ENCODE data around the gene ATOSB. TPM values are rescaled to one million over a fixed set of nuclear protein-coding genes. Genes with fewer than 3 reads are reported as not detected.

ATOSB gene
- polyA plus RNA-seq, 12 donors: 10.1 to 19.7 (median 11.2) TPM; not detected in 1

GRCh38 chr9:35054871-35055644, 60.6 kb downstream of the ATOSB start:
- no peak for DNase-seq

GRCh38 chr9:35054185-35054835, 61.4 kb downstream of the ATOSB start:
- DNase-seq: no peak

Other genes with a start within 250 kb of the ATOSB start
- under 1 TPM in 10 of 12 donors, not detected in 2; 0.11 to 0.68 (median 0.37) TPM for gene PHF24, start 157.6 kb downstream of the ATOSB start, polyA plus RNA-seq (ENCODE audit: insufficient read length in 12 of 12)
- gene DNAJB5, start 126.1 kb downstream of the ATOSB start, polyA plus RNA-seq (ENCODE audit: insufficient read length in 12 of 12): 10 to 100 TPM in 11 of 12 donors, not detected in 1; 16.8 to 60.6 (median 38.4) TPM
- 100 to 1,000 TPM in 11 of 12 donors, not detected in 1; 132 to 190 (median 174) TPM for gene VCP, start 43.2 kb downstream of the ATOSB start, polyA plus RNA-seq (ENCODE audit: insufficient read length in 12 of 12)
- gene FANCG, start 35.9 kb downstream of the ATOSB start, polyA plus RNA-seq (ENCODE audit: insufficient read length in 12 of 12): 10 to 100 TPM in 10 of 12 donors, 1 to 10 TPM in 1, not detected in 1; 8.4 to 37.0 (median 27.1) TPM
- gene PIGO, start 19.3 kb downstream of the ATOSB start, polyA plus RNA-seq (ENCODE audit: insufficient read length in 12 of 12): 10 to 100 TPM in 11 of 12 donors, not detected in 1; 10.4 to 17.5 (median 11.7) TPM
- 10 to 100 TPM in 11 of 12 donors, not detected in 1; 55.3 to 75.3 (median 66.7) TPM for gene STOML2, start 12.7 kb downstream of the ATOSB start, polyA plus RNA-seq (ENCODE audit: insufficient read length in 12 of 12)
- gene UNC13B, start 46.1 kb upstream of the ATOSB start, polyA plus RNA-seq (ENCODE audit: insufficient read length in 12 of 12): 10 to 100 TPM in 11 of 12 donors, not detected in 1; 13.4 to 29.0 (median 18.5) TPM